H9 (cell line): Measurements from ENCODE around the gene RPS6KA4. TPM values are rescaled to one million over a fixed set of nuclear protein-coding genes. Genes with fewer than 3 reads are reported as not detected.

ENCODE experiments used
- DNase-seq: peaks from one replicate; pipeline ENCODE4 v3.0.0-alpha.2; 2017
- H2AFZ ChIP-seq: one replicate; pipeline ENCODE4 v1.6.1; 2013; ENCODE audit warnings: mild to moderate bottlenecking, low read length, control low read depth, moderate library complexity
- H2AK5ac ChIP-seq: 2 replicates; pipeline ENCODE4 v1.6.1; 2013; ENCODE audit warnings: low read length, control low read depth, mixed read lengths; ENCODE audit not compliant: insufficient read length
- H2BK120ac ChIP-seq: one replicate; pipeline ENCODE4 v1.6.1; 2013; ENCODE audit warnings: low read depth, mild to moderate bottlenecking, low read length, control low read depth, inconsistent platforms; ENCODE audit not compliant: poor library complexity, severe bottlenecking
- H2BK12ac ChIP-seq: 2 replicates; pipeline ENCODE4 v1.6.1; 2013; ENCODE audit warnings: low read length, control low read depth, mixed read lengths, low read depth; ENCODE audit not compliant: insufficient read length
- H2BK15ac ChIP-seq: 2 replicates; pipeline ENCODE4 v1.6.1; 2013; ENCODE audit warnings: low read depth, low read length, control low read depth
- H2BK20ac ChIP-seq: one replicate; pipeline ENCODE4 v1.6.1; 2013; ENCODE audit warnings: low read depth, mild to moderate bottlenecking, low read length, control low read depth, inconsistent platforms; ENCODE audit not compliant: poor library complexity, severe bottlenecking
- H2BK5ac ChIP-seq: 2 replicates; pipeline ENCODE4 v1.6.1; 2013; ENCODE audit warnings: low read length, control low read depth, mixed read lengths; ENCODE audit not compliant: insufficient read length
- H3K14ac ChIP-seq: 2 replicates; pipeline ENCODE4 v1.6.1; 2013; ENCODE audit warnings: low read length, control low read depth; ENCODE audit not compliant: insufficient read depth
- H3K18ac ChIP-seq: 2 replicates; pipeline ENCODE4 v1.6.1; 2013; ENCODE audit warnings: low read depth, mild to moderate bottlenecking, mixed read lengths, low read length, control low read depth; ENCODE audit not compliant: insufficient read length
- H3K23ac ChIP-seq: 2 replicates; pipeline ENCODE4 v1.6.1; 2013; ENCODE audit warnings: low read length, control low read depth, mixed read lengths, low read depth; ENCODE audit not compliant: insufficient read length
- H3K23me2 ChIP-seq: 2 replicates; pipeline ENCODE4 v1.6.1; 2013; ENCODE audit warnings: low read depth, mild to moderate bottlenecking, mixed read lengths, low read length, control low read depth; ENCODE audit not compliant: insufficient read length, poor library complexity, severe bottlenecking
- H3K27ac ChIP-seq: 2 replicates; pipeline ENCODE4 v1.5.1; 2013; ENCODE audit warnings: low read length, control low read depth, mixed read lengths, low read depth; ENCODE audit not compliant: insufficient read length
- H3K27me3 ChIP-seq: 2 replicates; pipeline ENCODE4 v1.6.1; 2013; ENCODE audit warnings: low read length, control low read depth, inconsistent platforms; ENCODE audit not compliant: insufficient read depth
- H3K4ac ChIP-seq: 2 replicates; pipeline ENCODE4 v1.6.1; 2013; ENCODE audit warnings: low read depth, mild to moderate bottlenecking, control low read depth, inconsistent platforms, low read length, moderate library complexity
- H3K4me1 ChIP-seq: 2 replicates; pipeline ENCODE4 v1.6.1; 2013; ENCODE audit warnings: low read length, control low read depth, inconsistent platforms; ENCODE audit not compliant: insufficient read depth
- H3K4me2 ChIP-seq: 2 replicates; pipeline ENCODE4 v1.6.1; 2013; ENCODE audit warnings: low read length, control low read depth, mixed read lengths; ENCODE audit not compliant: insufficient read length, insufficient read depth
- H3K56ac ChIP-seq: 2 replicates; pipeline ENCODE4 v1.6.1; 2013; ENCODE audit warnings: low read depth, mild to moderate bottlenecking, mixed read lengths, low read length, control low read depth; ENCODE audit not compliant: insufficient read length
- H3K79me1 ChIP-seq: 2 replicates; pipeline ENCODE4 v1.6.1; 2013; ENCODE audit warnings: low read depth, mild to moderate bottlenecking, moderate library complexity, low read length, control low read depth, inconsistent platforms; ENCODE audit not compliant: insufficient read depth, poor library complexity, severe bottlenecking
- H3K79me2 ChIP-seq: 2 replicates; pipeline ENCODE4 v1.6.1; 2013; ENCODE audit warnings: low read length, control low read depth, inconsistent platforms; ENCODE audit not compliant: insufficient read depth
- H3K9ac ChIP-seq: 2 replicates; pipeline ENCODE4 v1.6.1; 2013; ENCODE audit warnings: low read length, control low read depth, mixed read lengths; ENCODE audit not compliant: insufficient read length; ENCODE audit errors: extremely low read depth
- H3K9me3 ChIP-seq: one replicate; pipeline ENCODE4 v1.6.1; 2013; ENCODE audit warnings: low read depth, low read length, inconsistent platforms; ENCODE audit not compliant: control insufficient read depth
- H3T11ph ChIP-seq: one replicate; pipeline ENCODE4 v1.6.1; 2013; ENCODE audit warnings: mild to moderate bottlenecking, low read length, control low read depth, inconsistent platforms
- H4K20me1 ChIP-seq: one replicate; pipeline ENCODE4 v1.6.1; 2013; ENCODE audit not compliant: control insufficient read depth, insufficient read length, insufficient read depth
- H4K5ac ChIP-seq: 2 replicates; pipeline ENCODE4 v1.6.1; 2013; ENCODE audit warnings: low read depth, mild to moderate bottlenecking, mixed read lengths, low read length, control low read depth; ENCODE audit not compliant: insufficient read length
- H4K8ac ChIP-seq: replicated peaks from 2 replicates; pipeline ENCODE4 v1.6.1; 2013; ENCODE audit warnings: low read length, control low read depth, mixed read lengths, low read depth; ENCODE audit not compliant: insufficient read length
- H4K91ac ChIP-seq: 2 replicates; pipeline ENCODE4 v1.6.1; 2013; ENCODE audit warnings: low read depth, mild to moderate bottlenecking, moderate library complexity, mixed read lengths, low read length, control low read depth; ENCODE audit not compliant: insufficient read length
- H3K27ac Mint-ChIP-seq, 3 experiments: 2 replicates in 2 of 3; 3 replicates in 1 of 3; pipeline ENCODE4 v1.8.0; 2020 to 2021; ENCODE audit warnings: mixed read lengths in 3 of 3, mild to moderate bottlenecking in 1 of 3, moderate library complexity in 1 of 3
- H3K27me3 Mint-ChIP-seq: 2 replicates; pipeline ENCODE4 v1.8.0; 2021; ENCODE audit warnings: low read depth, mild to moderate bottlenecking, moderate library complexity, mixed read lengths
- H3K36me3 Mint-ChIP-seq, 3 experiments: 2 replicates in 2 of 3; 3 replicates in 1 of 3; pipeline ENCODE4 v1.8.0; 2020 to 2021; ENCODE audit warnings: low read depth in 3 of 3, mixed read lengths in 3 of 3; ENCODE audit not compliant: insufficient read depth in 1 of 3
- H3K4me1 Mint-ChIP-seq, 2 experiments: 2 replicates each; pipeline ENCODE4 v1.8.0; 2020; ENCODE audit warnings: mixed read lengths in 2 of 2
- H3K4me3 Mint-ChIP-seq, 2 experiments: 2 replicates in 1 of 2; 3 replicates in 1 of 2; pipeline ENCODE4 v1.8.0; 2020 to 2021; ENCODE audit warnings: mild to moderate bottlenecking in 2 of 2, mixed read lengths in 2 of 2, moderate library complexity in 1 of 2
- H3K9me3 Mint-ChIP-seq, 2 experiments: 2 replicates in 1 of 2; 3 replicates in 1 of 2; pipeline ENCODE4 v1.8.0; 2020; ENCODE audit warnings: mild to moderate bottlenecking in 2 of 2, mixed read lengths in 2 of 2, moderate library complexity in 1 of 2
- CTCF ChIP-seq: fragments of 200-600 bp; sonication (generic); conservative IDR thresholded peaks from 3 replicates; pipeline ENCODE4 v1.8.0; 2021; ENCODE audit warnings: antibody characterized with exemption, mild to moderate bottlenecking
- WGBS: extraction: QIAGEN DNeasy Blood & Tissue Kit; methylation state at CpG from one replicate; pipeline ENCODE4 v1.1.7; 2013; ENCODE audit warnings: missing lambda C conversion rate, low lambda C conversion rate, mixed read lengths; ENCODE audit not compliant: insufficient read length; ENCODE audit errors: extremely low coverage; 5-methylcytosine and 5-hydroxymethylcytosine counted together
- total RNA-seq: library from RNA; stranded (reverse); gene quantifications from 2 replicates; pipeline ENCODE4 v1.2.1, GENCODE V29; 2021

Gene RPS6KA4
- total RNA-seq, 1 experiment from 2014 or later = 10.8 TPM

GRCh38 chr11:64314146-64314804 lies 44.7 kb upstream of the RPS6KA4 start:
- peak; percentile 49 for TF ChIP-seq CTCF
- H3K23ac ChIP-seq = no peak overlapping the region
- DNase-seq = no peak
- H3K18ac ChIP-seq = no peak overlapping the region
- no peak overlapping the region for H3K4ac ChIP-seq
- H4K5ac ChIP-seq = no peak overlapping the region
- H3K56ac ChIP-seq = no peak overlapping the region
- H2BK15ac ChIP-seq = no peak overlapping the region
- H3K27me3 ChIP-seq = no peaks in the 10 kb centered on the region
- peaks cover 4% of the 10 kb centered on the region; the same call in 1 of the 2 replicates for H3K79me2 ChIP-seq
- H3K9me3 ChIP-seq = no peaks in the 10 kb centered on the region
- no peak overlapping the region for H3K27ac ChIP-seq
- peaks cover 18 to 41% (median 20%) of the 10 kb centered on the region in 3 experiments; a peak in 6 of 7 replicates for H3K36me3 Mint-ChIP-seq
- H3T11ph ChIP-seq = no peak overlapping the region
- no peak overlapping the region for H2BK5ac ChIP-seq
- H3K9me3 Mint-ChIP-seq = no peaks in the 10 kb centered on the region
- peak overlapping the region in 2 of 3 experiments; percentile 76 to 95; a peak in 5 of 7 replicates for H3K27ac Mint-ChIP-seq
- H2AK5ac ChIP-seq = no peak overlapping the region
- H2BK120ac ChIP-seq = no peak overlapping the region
- H4K91ac ChIP-seq = no peak overlapping the region
- H3K9ac ChIP-seq = no peak overlapping the region
- no peak overlapping the region for H3K14ac ChIP-seq
- peaks cover 3% of the 10 kb centered on the region for H3K23me2 ChIP-seq
- no peaks in the 10 kb centered on the region for H4K20me1 ChIP-seq
- no peak overlapping the region for H3K4me2 ChIP-seq
- WGBS = no CpG with 5 or more reads among the region's 19 CpGs
- no peaks in the 10 kb centered on the region for H3K79me1 ChIP-seq
- H2BK20ac ChIP-seq = no peak overlapping the region
- no peaks in the 10 kb centered on the region for H3K27me3 Mint-ChIP-seq
- no peak overlapping the region for H2BK12ac ChIP-seq
- H3K4me1 ChIP-seq = no peaks in the 10 kb centered on the region
- H3K4me3 Mint-ChIP-seq = peak overlapping the region in 1 of 2 experiments; percentile 29; a peak in 2 of 5 replicates
- no peak overlapping the region for H4K8ac ChIP-seq
- H2AFZ ChIP-seq = no peak overlapping the region
- peaks cover 11 to 13% of the 10 kb centered on the region in 2 experiments for H3K4me1 Mint-ChIP-seq
